H9 (cell line): ENCODE data around the gene EXOC3L4. TPM values are rescaled to one million over a fixed set of nuclear protein-coding genes. Genes with fewer than 3 reads are reported as not detected.

Experiments
- DNase-seq: peaks from one replicate; pipeline ENCODE4 v3.0.0-alpha.2; 2017
- H2AFZ ChIP-seq: one replicate; pipeline ENCODE4 v1.6.1; 2013; ENCODE audit warnings: mild to moderate bottlenecking, low read length, control low read depth, moderate library complexity
- H2AK5ac ChIP-seq: 2 replicates; pipeline ENCODE4 v1.6.1; 2013; ENCODE audit warnings: low read length, control low read depth, mixed read lengths; ENCODE audit not compliant: insufficient read length
- H2BK120ac ChIP-seq: one replicate; pipeline ENCODE4 v1.6.1; 2013; ENCODE audit warnings: low read depth, mild to moderate bottlenecking, low read length, control low read depth, inconsistent platforms; ENCODE audit not compliant: poor library complexity, severe bottlenecking
- H2BK12ac ChIP-seq: 2 replicates; pipeline ENCODE4 v1.6.1; 2013; ENCODE audit warnings: low read length, control low read depth, mixed read lengths, low read depth; ENCODE audit not compliant: insufficient read length
- H2BK15ac ChIP-seq: 2 replicates; pipeline ENCODE4 v1.6.1; 2013; ENCODE audit warnings: low read depth, low read length, control low read depth
- H2BK20ac ChIP-seq: one replicate; pipeline ENCODE4 v1.6.1; 2013; ENCODE audit warnings: low read depth, mild to moderate bottlenecking, low read length, control low read depth, inconsistent platforms; ENCODE audit not compliant: poor library complexity, severe bottlenecking
- H2BK5ac ChIP-seq: 2 replicates; pipeline ENCODE4 v1.6.1; 2013; ENCODE audit warnings: low read length, control low read depth, mixed read lengths; ENCODE audit not compliant: insufficient read length
- H3K14ac ChIP-seq: 2 replicates; pipeline ENCODE4 v1.6.1; 2013; ENCODE audit warnings: low read length, control low read depth; ENCODE audit not compliant: insufficient read depth
- H3K18ac ChIP-seq: 2 replicates; pipeline ENCODE4 v1.6.1; 2013; ENCODE audit warnings: low read depth, mild to moderate bottlenecking, mixed read lengths, low read length, control low read depth; ENCODE audit not compliant: insufficient read length
- H3K23ac ChIP-seq: 2 replicates; pipeline ENCODE4 v1.6.1; 2013; ENCODE audit warnings: low read length, control low read depth, mixed read lengths, low read depth; ENCODE audit not compliant: insufficient read length
- H3K23me2 ChIP-seq: 2 replicates; pipeline ENCODE4 v1.6.1; 2013; ENCODE audit warnings: low read depth, mild to moderate bottlenecking, mixed read lengths, low read length, control low read depth; ENCODE audit not compliant: insufficient read length, poor library complexity, severe bottlenecking
- H3K27ac ChIP-seq: 2 replicates; pipeline ENCODE4 v1.5.1; 2013; ENCODE audit warnings: low read length, control low read depth, mixed read lengths, low read depth; ENCODE audit not compliant: insufficient read length
- H3K27me3 ChIP-seq: 2 replicates; pipeline ENCODE4 v1.6.1; 2013; ENCODE audit warnings: low read length, control low read depth, inconsistent platforms; ENCODE audit not compliant: insufficient read depth
- H3K4ac ChIP-seq: 2 replicates; pipeline ENCODE4 v1.6.1; 2013; ENCODE audit warnings: low read depth, mild to moderate bottlenecking, control low read depth, inconsistent platforms, low read length, moderate library complexity
- H3K4me1 ChIP-seq: 2 replicates; pipeline ENCODE4 v1.6.1; 2013; ENCODE audit warnings: low read length, control low read depth, inconsistent platforms; ENCODE audit not compliant: insufficient read depth
- H3K4me2 ChIP-seq: 2 replicates; pipeline ENCODE4 v1.6.1; 2013; ENCODE audit warnings: low read length, control low read depth, mixed read lengths; ENCODE audit not compliant: insufficient read length, insufficient read depth
- H3K56ac ChIP-seq: 2 replicates; pipeline ENCODE4 v1.6.1; 2013; ENCODE audit warnings: low read depth, mild to moderate bottlenecking, mixed read lengths, low read length, control low read depth; ENCODE audit not compliant: insufficient read length
- H3K79me1 ChIP-seq: 2 replicates; pipeline ENCODE4 v1.6.1; 2013; ENCODE audit warnings: low read depth, mild to moderate bottlenecking, moderate library complexity, low read length, control low read depth, inconsistent platforms; ENCODE audit not compliant: insufficient read depth, poor library complexity, severe bottlenecking
- H3K79me2 ChIP-seq: 2 replicates; pipeline ENCODE4 v1.6.1; 2013; ENCODE audit warnings: low read length, control low read depth, inconsistent platforms; ENCODE audit not compliant: insufficient read depth
- H3K9ac ChIP-seq: 2 replicates; pipeline ENCODE4 v1.6.1; 2013; ENCODE audit warnings: low read length, control low read depth, mixed read lengths; ENCODE audit not compliant: insufficient read length; ENCODE audit errors: extremely low read depth
- H3K9me3 ChIP-seq: one replicate; pipeline ENCODE4 v1.6.1; 2013; ENCODE audit warnings: low read depth, low read length, inconsistent platforms; ENCODE audit not compliant: control insufficient read depth
- H3T11ph ChIP-seq: one replicate; pipeline ENCODE4 v1.6.1; 2013; ENCODE audit warnings: mild to moderate bottlenecking, low read length, control low read depth, inconsistent platforms
- H4K20me1 ChIP-seq: one replicate; pipeline ENCODE4 v1.6.1; 2013; ENCODE audit not compliant: control insufficient read depth, insufficient read length, insufficient read depth
- H4K5ac ChIP-seq: 2 replicates; pipeline ENCODE4 v1.6.1; 2013; ENCODE audit warnings: low read depth, mild to moderate bottlenecking, mixed read lengths, low read length, control low read depth; ENCODE audit not compliant: insufficient read length
- H4K8ac ChIP-seq: replicated peaks from 2 replicates; pipeline ENCODE4 v1.6.1; 2013; ENCODE audit warnings: low read length, control low read depth, mixed read lengths, low read depth; ENCODE audit not compliant: insufficient read length
- H4K91ac ChIP-seq: 2 replicates; pipeline ENCODE4 v1.6.1; 2013; ENCODE audit warnings: low read depth, mild to moderate bottlenecking, moderate library complexity, mixed read lengths, low read length, control low read depth; ENCODE audit not compliant: insufficient read length
- H3K27ac Mint-ChIP-seq, 3 experiments: 2 replicates in 2 of 3; 3 replicates in 1 of 3; pipeline ENCODE4 v1.8.0; 2020 to 2021; ENCODE audit warnings: mixed read lengths in 3 of 3, mild to moderate bottlenecking in 1 of 3, moderate library complexity in 1 of 3
- H3K27me3 Mint-ChIP-seq: 2 replicates; pipeline ENCODE4 v1.8.0; 2021; ENCODE audit warnings: low read depth, mild to moderate bottlenecking, moderate library complexity, mixed read lengths
- H3K36me3 Mint-ChIP-seq, 3 experiments: 2 replicates in 2 of 3; 3 replicates in 1 of 3; pipeline ENCODE4 v1.8.0; 2020 to 2021; ENCODE audit warnings: low read depth in 3 of 3, mixed read lengths in 3 of 3; ENCODE audit not compliant: insufficient read depth in 1 of 3
- H3K4me1 Mint-ChIP-seq, 2 experiments: 2 replicates each; pipeline ENCODE4 v1.8.0; 2020; ENCODE audit warnings: mixed read lengths in 2 of 2
- H3K4me3 Mint-ChIP-seq, 2 experiments: 2 replicates in 1 of 2; 3 replicates in 1 of 2; pipeline ENCODE4 v1.8.0; 2020 to 2021; ENCODE audit warnings: mild to moderate bottlenecking in 2 of 2, mixed read lengths in 2 of 2, moderate library complexity in 1 of 2
- H3K9me3 Mint-ChIP-seq, 2 experiments: 2 replicates in 1 of 2; 3 replicates in 1 of 2; pipeline ENCODE4 v1.8.0; 2020; ENCODE audit warnings: mild to moderate bottlenecking in 2 of 2, mixed read lengths in 2 of 2, moderate library complexity in 1 of 2
- WGBS: extraction: QIAGEN DNeasy Blood & Tissue Kit; methylation state at CpG from one replicate; pipeline ENCODE4 v1.1.7; 2013; ENCODE audit warnings: missing lambda C conversion rate, low lambda C conversion rate, mixed read lengths; ENCODE audit not compliant: insufficient read length; ENCODE audit errors: extremely low coverage; 5-methylcytosine and 5-hydroxymethylcytosine counted together
- total RNA-seq: library from RNA; stranded (reverse); gene quantifications from 2 replicates; pipeline ENCODE4 v1.2.1, GENCODE V29; 2021
- TF ChIP-seq, protein P1 (sequence below): fragments of 200-600 bp; sonication (generic); conservative IDR thresholded peaks from 3 replicates; pipeline ENCODE4 v1.8.0; 2021; ENCODE audit warnings: antibody characterized with exemption, mild to moderate bottlenecking

The EXOC3L4 gene
- total RNA-seq, 1 experiment from 2014 or later, result 0.42 TPM

DNA sequence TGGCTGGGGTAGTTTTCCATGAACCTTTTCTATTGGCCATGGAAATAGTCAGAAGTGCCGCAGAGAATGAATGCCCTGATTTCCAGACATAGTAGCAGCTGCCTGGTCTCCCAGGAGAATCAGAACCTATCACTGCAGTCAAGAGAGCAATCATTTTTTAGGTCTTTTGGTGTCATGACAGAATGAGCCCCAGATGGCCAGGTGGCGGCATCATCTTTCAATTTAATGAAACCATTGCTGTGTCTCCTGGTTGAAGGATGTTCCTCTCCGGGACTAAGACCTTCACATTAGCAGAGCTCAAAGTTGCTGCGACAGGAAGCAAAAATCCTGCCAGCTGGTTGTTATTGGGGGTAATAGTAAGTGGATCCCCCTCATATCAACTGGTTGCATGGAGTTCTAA, 47.5 kb downstream of the EXOC3L4 start:
- Histone ChIP-seq H2BK12ac (no peak overlapping the region), H4K91ac (no peak overlapping the region), H3T11ph (no peak overlapping the region), H3K9me3 (no peaks in the 10 kb centered on the region), H2BK20ac (no peak overlapping the region), H2BK15ac (no peak overlapping the region), H4K8ac (no peak overlapping the region), H4K20me1 (no peaks in the 10 kb centered on the region), H2BK5ac (no peak overlapping the region), H3K23me2 (peaks cover 8% of the 10 kb centered on the region), H3K4ac (no peak overlapping the region), H2AFZ (no peak overlapping the region), H3K18ac (no peak overlapping the region), H3K4me1 (no peaks in the 10 kb centered on the region; the same call in 1 of the 2 replicates), H4K5ac (no peak overlapping the region), H3K4me2 (no peak overlapping the region), H3K14ac (no peak overlapping the region), H3K79me1 (no peaks in the 10 kb centered on the region), H3K27ac (no peak overlapping the region), H3K79me2 (no peaks in the 10 kb centered on the region), H3K9ac (no peak overlapping the region), H3K56ac (no peak overlapping the region), H3K23ac (no peak overlapping the region), H2BK120ac (no peak overlapping the region), H3K27me3 (no peaks in the 10 kb centered on the region), H2AK5ac (no peak overlapping the region)
- no peaks in the 10 kb centered on the region; a peak in 2 of 5 replicates for H3K9me3 Mint-ChIP-seq
- H3K4me3 Mint-ChIP-seq, result no peak overlapping the region
- no peak for DNase-seq
- H3K27me3 Mint-ChIP-seq, result peaks cover 13% of the 10 kb centered on the region
- TF ChIP-seq, protein P1, sequence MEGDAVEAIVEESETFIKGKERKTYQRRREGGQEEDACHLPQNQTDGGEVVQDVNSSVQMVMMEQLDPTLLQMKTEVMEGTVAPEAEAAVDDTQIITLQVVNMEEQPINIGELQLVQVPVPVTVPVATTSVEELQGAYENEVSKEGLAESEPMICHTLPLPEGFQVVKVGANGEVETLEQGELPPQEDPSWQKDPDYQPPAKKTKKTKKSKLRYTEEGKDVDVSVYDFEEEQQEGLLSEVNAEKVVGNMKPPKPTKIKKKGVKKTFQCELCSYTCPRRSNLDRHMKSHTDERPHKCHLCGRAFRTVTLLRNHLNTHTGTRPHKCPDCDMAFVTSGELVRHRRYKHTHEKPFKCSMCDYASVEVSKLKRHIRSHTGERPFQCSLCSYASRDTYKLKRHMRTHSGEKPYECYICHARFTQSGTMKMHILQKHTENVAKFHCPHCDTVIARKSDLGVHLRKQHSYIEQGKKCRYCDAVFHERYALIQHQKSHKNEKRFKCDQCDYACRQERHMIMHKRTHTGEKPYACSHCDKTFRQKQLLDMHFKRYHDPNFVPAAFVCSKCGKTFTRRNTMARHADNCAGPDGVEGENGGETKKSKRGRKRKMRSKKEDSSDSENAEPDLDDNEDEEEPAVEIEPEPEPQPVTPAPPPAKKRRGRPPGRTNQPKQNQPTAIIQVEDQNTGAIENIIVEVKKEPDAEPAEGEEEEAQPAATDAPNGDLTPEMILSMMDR, result no peak
- peaks cover 23 to 36% of the 10 kb centered on the region in 2 experiments for H3K4me1 Mint-ChIP-seq
- H3K36me3 Mint-ChIP-seq, result peaks cover 0 to under 1% (median 0%) of the 10 kb centered on the region in 3 experiments; a peak in 2 of 7 replicates
- no peak overlapping the region for H3K27ac Mint-ChIP-seq
- WGBS, result no CpG with 5 or more reads among the region's 4 CpGs
